ENCODE measurements around the gene SLC11A2. TPM values are rescaled to one million over a fixed set of nuclear protein-coding genes. Genes with fewer than 3 reads are reported as not detected.
A peak's percentile ranks its signal among the peaks of the same experiment; 100 is the strongest.

Gene SLC11A2
- 33.9 and 36.8 TPM in 2 replicates for total RNA-seq

DNA sequence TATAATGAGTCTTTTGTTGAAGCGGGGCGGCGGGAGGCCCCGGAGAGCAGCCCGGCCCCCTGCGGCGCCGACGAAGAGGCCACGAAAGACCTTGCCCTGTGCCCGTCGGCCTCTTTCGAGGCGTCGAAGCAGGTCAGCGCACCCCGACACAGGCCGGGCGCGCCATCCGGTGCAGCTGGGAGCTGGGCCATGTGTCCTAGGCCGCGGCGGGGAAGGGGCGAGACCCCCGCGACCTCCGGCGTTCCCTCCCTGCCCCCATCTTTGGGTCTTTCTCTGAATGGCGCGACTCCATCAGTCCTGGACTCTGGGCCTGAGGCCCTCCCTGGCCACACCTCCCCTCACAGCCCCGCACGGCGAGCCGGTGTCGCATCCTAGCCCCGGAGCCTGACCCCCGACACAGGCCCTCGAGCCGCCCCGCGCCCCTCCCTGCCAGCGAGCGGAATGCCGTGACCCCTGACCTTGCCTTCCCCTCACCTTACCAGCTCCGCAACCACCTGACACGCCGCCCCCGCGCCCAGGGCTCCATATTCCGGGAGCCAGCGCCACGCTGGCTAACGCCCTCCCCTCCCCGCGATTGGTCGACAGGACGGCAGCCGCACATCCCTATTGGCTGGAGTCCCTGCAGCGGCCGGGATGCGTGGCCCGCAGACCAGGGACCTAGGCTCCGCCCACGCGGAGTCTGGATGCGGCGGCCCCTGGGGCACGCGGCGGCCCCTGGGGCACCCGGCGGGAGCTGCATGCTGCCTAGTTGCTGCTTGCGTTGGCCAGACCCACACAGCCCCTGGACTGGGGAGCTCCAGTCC lies at the start of gene SLC11A2:
Gene SLC11A2 (minus strand): TSS at position 549 of the 803 bp plus-strand sequence. CDS start 15,656 bp downstream, outside the sequence.
- peak; percentile 96 for DNase-seq

DNA sequence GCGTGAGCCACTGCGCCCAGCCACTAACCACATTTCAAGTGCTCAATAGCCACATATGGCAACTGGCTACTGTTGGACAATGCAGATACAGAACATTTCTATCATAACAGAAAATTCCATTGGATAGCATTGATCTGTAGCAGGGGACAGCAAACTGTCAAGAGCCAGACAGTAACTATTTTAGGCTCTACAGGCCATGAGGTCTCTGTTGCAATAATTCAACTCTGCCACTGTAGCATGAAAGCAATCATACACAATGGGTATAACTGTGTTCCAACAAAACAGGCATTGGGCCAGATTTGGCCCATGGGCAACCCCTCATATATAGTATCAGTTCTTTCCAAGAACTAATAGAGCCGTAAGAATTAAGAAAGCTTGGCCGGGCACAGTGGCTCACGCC lies 49.2 kb upstream of the SLC11A2 start:
- DNase-seq: no peak

DNA sequence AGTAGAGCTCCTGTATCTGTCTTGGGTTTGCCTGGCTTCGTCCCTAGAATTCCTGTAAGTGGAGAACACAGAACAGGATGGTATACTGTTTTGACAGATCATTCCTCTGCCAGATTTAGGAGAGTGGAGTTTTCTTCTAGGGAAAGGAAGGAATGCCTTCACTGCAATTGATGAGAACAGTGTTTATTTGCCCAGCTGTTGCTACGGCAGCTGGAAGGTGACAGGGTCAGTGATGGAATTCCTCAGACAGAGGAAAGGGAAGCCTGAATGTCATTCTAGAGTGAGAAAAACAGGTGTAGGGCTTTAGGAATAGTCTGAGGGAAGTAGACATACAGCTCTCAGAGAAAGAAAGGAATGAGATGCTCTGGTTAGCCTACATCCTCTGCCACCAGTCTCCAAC lies 45.5 kb upstream of the SLC11A2 start:
- DNase-seq: peak; percentile 55

DNA sequence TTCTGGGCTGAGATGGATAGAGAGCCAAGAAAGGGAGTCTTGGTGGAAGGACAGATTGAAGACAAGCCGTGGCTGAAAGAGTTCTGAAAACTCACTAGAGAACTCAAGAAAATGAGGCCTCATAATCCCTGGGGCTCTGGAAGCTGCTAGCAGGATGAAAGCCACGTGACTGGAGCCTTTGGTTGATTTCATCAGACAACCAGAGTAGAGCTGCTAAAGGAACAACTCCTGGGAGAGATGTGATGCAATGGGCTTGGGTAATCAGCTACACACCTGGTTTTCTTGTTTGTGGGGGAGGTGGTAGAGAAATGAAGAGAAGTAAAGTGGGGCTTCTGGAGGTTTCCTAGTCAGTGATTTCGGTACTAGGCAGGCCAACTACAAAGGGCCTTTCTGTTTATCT lies 43.8 kb upstream of the SLC11A2 start:
- no peak for DNase-seq

DNA sequence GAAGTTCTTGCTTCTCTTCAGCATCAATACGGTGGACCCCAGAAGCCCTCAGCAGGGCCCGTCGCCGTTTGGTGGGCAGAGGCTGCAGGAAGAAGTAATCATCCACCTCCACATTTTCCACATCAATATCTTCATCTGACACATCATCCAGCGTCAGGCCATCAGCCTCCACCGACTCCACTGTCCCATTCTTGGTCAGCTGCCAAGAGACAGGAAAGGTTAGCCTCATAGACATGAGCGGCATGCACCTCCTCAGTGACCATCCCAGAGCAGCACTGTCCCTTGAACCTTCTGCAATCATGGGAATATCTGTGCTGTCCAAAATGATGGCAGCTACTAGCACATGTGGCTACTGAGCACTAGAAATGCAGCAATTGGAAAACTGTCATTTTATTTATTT lies 41.6 kb upstream of the SLC11A2 start:
- DNase-seq: no peak

DNA sequence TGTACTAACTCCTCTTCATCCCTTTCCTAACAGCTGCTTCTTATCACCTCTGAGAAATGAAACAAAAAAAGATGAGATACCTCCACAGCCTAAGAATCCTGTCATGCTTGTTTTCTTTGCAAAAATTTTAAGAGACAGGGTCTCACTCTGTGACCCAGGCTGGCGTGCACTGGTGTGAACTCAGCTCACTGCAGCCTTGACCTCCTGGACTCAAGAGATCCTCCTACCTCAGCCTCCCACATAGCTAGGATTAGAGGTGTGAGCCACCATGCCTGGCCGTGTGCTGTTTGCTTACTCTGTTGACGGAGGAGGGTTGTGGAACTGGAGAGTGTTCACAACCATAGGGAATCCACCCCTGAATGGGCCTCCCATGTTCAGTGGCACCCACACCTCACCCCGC lies 41.0 kb upstream of the SLC11A2 start:
- DNase-seq: no peak

DNA sequence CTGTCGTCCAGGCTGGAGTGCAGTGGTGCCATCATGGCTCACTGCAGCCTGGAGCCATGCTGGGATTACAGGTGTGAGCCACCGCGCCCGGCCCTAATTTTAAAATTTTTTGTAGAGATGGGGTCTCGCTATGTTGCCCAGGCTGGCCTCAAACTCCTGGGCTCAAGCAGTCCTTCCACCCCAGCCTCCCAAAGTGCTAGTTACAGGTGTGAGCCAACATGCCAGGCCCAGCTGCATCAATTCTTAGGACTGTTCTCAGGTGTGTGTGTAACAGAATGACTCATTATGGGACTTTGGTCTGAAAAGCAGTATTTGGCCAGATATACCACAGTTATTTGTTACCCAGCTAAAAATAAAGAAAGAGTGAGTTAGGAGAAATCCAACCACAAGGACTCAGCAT lies 39.3 kb upstream of the SLC11A2 start:
- no peak for DNase-seq

DNA sequence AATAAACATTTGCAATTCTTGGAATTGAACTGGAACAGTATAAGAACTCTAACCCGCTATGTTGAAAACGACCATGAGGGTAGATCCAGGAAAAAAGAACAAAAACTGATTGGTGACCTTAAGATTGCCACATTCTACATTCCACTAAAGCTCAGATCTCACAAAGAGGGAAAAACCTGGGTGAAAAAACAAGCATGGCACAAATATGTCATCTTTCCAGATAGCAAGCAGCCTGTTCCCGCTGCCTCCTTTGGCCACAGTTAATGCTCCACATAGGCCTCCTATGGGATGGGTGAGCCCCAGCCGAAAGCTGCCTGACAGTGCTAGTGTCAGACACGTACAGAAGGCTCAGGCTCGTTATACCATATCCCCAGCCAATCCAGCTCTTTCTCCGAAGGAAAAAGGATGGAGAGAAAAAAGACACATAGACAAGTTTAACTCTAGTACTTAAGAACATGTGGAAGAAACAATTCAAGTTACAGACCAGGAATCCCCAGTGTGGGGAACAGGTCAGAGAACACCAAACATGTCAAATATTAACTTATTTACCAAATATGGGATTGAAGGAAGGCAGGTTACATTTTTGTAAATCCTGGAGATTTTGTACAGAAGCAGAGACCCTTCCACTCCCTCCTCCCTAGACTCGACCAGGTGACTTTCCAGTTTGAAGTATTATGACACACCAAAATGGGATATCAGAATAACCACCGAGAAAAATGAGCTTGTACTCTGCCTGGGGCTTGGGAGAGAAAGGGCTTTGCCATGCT lies 36.6 kb upstream of the SLC11A2 start:
- no peak for DNase-seq

DNA sequence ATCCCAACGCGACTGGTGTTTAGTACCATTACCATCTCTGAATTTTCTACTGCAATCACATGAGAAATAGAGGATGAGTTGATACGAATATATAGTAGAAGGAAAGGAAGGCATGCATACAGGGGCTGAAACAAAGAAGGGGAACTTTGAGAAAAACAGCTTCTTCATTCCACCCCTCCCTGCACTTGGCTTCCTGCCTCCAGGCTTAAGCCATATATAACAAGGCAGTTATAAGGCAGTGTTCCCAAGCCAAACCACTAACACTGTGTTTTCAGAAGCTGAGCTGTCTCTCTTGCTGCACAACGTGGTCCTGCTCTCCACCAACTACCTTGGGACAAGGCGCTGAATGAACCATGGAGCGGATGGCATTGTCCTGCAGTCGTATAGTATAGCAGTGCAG lies 32.9 kb upstream of the SLC11A2 start:
- DNase-seq: no peak

DNA sequence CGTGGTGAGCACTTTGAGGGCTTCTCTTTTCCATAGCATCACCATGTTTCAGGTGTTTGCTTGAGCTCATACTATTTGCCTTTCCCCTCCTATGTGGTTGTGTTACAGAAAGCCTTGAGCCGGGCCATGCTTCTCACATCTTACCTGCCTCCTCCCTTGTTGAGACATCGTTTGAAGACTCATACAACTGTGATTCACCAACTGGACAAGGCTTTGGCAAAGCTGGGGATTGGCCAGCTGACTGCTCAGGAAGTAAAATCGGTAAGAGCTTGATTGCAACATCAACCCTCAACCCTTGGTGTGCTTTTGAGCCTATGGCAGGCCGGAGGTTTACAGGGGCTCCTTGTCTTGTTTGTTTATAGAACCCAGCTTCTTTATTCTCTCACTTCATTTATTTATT lies 30.1 kb upstream of the SLC11A2 start:
- DNase-seq: no peak

DNA sequence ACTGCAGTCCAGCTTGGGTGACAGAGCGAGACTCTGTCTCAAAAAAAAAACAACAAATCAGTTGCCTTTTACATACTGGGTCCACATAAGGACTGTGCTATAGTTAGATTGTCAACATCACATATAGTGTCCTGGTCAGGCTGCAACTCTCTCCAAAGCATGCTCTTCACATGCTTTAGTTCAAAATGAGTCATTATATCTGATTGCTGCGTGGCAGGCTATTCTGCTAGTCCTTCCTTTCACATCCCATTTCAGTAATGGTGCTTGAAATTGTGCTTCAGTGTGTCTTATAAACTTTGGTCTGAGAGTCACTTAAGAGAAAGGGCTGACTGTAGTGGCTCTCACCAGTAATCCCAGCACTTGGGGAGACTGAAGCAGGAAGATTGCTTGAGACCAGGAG lies 28.9 kb upstream of the SLC11A2 start:
- no peak for DNase-seq

DNA sequence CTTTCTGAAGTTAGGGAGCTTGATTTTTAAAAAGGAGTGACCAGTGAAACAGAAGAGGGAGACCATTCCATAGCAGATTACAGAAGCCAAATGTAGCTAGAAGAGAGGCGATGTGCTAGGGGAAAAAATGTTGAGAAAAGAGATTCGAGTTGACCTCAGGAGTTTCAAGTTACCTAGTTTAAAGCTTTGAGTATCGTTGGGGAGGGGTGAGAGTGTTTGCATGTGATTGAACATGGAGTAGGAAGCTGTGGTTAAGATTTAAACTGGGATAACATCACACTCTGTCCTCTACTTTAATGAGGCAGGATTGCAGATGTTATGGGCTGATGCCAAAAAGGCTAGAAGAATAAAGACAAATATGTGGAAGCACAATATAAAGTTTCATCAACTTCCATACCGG lies 25.6 kb upstream of the SLC11A2 start:
- no peak for DNase-seq

DNA sequence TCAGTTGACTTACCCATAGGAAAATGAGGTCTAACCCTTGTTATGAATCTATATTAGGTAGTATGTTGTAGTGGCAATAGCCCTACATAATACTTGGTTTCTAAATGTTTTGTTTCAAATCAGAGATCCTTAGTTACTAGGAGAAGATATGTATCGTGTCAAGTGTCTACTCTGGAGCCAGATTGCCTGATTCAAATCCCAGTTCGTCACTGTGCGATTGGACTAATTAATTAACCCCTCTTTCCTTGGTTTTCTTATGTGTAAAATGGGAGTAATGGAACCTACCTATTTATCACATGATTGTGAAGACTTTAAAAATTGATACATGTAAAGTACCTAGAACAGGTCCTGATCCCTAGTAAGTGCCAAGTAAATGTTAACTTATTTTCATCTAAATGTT lies 23.3 kb upstream of the SLC11A2 start:
- DNase-seq: no peak

DNA sequence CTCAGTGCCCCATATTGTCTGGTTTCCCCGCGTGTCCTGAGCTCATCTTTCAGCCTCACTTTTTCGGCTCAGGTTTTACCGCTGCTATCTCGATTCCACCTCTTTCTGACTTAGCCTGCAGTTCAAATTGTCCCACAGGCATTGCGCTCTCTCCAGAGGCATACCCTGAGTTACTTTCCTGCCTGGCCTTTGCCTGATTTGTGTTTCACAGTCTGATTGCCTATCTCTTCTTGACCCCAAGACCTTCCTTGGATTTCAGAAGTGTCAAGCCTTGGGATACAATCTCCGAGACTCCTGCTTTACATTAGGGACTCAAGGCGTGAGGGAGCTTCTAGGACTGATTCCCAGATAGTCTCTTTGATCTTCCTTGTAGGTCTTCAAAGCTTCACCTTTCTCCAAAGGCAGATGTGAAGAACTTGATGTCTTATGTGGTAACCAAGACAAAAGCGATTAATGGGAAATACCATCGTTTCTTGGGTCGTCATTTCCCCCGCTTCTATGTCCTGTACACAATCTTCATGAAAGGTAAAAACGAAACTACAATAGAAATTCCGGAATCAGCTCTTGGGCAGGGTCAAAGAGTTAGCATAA lies 22.6 kb upstream of the SLC11A2 start:
- DNase-seq: peak; percentile 32

DNA sequence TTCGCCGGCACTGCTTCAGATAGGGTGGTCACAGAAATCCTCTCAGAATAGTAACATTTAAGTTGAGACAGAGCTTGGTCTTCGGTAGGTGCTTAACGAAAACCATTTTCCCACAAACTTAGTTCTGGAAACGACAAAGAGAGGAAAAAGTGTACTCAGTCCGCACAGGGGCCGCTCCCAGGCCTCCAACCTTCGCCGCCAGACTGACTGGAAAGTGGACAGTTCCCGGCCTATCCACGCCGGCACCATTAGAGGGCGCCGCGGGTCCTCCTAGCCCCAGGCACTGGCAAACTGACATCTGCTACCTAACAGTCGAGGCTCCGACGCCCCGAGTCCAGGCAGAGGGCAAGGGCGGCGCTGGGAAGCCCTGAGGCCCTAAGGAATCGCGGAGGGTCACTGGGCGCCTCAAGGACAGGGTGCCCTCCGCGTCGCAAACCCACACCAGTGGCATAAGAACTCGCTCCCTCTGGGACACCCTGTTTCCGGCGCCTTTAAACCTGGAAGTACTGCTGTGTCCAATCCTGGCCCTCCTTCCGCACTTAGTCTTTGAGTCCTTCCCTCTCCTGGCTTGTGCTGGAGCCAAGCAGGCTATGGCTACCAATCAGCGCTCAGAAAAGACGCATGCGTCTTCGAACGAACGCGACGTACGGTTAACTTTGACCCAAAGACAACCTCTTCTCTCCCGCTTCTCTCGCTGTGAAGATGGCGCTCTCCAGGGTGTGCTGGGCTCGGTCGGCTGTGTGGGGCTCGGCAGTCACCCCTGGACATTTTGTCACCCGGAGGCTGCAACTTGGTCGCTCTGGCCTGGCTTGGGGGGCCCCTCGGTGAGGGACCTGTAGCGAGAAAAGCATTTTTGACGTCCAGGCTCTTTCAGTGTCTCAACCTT lies 21.7 kb upstream of the SLC11A2 start, which contains the start of gene LETMD1:
Gene LETMD1 (plus strand): TSS at position 673 of the 886 bp plus-strand sequence. CDS start 30 bp downstream, at position 703.
- DNase-seq: peak; percentile 99

DNA sequence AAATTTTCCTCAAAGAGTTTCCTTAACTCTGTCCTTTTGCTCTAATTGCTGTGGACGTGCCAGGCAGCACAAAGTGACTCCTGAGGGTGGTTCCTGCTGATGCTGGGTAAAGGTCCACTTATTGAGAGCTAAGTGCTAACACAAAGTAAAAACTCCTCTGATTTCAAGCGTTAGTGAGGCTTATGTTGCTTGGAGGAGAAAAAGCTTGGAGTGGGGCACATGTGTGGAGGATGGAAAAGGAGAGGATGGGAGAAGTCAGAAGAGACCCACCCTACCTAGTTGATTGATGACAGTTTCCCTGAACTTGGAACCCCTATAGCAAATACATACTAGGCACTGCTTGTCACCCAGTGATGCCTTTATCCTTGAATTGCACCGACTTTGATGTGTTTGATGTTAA lies 10.1 kb upstream of the SLC11A2 start:
- no peak for DNase-seq

DNA sequence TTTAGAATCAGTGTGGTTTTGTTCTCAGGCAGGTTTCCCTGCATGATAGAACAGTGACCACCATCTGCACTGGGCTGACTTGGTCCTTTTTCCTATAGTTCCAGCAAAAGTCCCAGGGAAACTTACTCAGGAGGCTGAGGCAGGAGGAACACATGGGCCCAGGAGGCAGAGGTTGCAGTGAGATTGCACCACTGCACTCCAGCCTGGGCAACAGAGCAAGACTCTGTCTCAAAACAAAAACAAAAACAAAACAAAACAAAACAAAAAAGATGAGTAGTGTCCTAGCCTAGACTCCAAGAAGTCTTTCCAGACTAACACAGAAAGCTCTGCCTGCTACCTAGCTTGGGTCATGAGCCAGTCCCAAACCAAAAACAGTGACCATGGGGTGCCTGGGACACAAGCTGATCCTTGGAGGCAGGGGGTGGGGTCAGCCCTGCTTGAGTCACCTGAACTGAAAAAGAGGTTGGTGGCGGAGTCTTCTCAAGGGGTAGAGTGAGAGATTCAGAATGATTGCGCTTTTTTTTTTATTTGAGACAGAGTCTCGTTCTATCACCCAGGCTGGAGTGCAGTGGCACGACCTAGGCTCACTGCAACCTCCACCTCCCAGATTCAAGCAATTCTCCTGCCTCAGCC lies 7.4 kb upstream of the SLC11A2 start:
- no peak for DNase-seq

DNA sequence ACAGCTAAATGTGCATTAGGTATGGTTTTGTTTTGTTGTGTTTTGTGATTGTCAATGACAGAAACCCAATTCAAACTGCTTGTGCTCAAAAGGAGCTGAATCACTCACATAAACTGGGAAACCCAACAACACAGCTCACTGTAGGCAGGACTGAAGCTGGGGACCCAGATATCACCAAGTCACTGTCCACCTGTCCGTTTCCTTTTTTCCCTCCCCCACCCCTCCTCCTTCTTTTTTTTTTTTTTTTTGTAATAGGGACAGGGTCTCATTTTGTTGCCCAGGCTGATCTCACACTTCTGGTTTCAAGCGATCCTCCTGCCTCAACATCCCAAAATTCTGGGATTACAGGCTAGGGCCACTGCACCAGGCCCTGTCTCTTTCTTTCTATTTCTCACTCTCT lies 6.9 kb upstream of the SLC11A2 start:
- DNase-seq: no peak

DNA sequence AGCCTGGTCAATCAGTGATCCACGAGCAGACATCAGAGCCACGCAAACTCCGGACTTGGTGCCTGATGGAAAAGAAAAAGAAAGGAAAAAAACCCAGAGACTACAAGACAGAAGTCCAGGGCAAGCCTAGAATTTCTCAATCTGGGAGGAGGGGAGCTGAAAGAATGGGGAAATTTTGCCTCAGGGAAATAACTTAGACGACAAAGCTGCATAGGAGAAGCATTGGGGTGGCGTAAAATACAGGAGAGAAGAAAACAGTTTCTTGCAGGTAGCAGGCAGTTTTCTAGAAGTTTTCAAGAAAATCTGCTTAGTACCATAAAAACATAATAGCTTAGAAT lies 2.6 kb upstream of the SLC11A2 start:
- DNase-seq: no peak

DNA sequence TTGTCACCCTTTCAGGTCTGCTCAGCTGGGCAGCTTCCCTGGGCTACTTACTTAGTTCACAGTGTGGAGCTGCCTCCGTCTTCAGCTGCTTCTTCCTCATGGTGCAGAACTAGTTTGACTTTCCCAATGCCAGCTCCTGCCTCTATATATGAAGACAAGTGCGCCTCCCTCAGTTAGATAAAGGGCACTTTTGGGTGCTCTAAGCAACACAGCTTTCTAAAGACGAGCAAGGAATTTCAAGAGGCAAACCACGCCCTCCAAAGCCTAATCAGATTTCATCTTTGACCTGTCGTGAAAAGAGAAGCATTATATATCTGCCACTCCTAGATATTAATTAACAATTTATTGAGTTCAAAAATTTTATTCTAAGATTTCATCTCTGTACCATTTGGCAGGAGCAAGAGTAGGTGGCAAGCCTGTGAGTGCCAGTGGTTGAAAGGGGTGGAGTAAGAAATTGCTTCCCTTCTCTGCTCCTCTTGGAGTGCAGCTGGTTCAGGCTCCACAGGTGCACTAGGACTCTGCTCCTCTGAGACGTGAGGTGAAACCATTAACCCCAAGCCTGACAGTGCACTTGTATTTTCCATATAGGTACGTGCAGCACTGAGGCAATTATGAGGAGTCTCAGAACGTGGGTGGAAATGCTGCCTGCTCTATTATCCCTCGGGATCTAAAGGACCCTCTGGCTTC lies 2.1 kb upstream of the SLC11A2 start:
- peak; percentile 57 for DNase-seq

DNA sequence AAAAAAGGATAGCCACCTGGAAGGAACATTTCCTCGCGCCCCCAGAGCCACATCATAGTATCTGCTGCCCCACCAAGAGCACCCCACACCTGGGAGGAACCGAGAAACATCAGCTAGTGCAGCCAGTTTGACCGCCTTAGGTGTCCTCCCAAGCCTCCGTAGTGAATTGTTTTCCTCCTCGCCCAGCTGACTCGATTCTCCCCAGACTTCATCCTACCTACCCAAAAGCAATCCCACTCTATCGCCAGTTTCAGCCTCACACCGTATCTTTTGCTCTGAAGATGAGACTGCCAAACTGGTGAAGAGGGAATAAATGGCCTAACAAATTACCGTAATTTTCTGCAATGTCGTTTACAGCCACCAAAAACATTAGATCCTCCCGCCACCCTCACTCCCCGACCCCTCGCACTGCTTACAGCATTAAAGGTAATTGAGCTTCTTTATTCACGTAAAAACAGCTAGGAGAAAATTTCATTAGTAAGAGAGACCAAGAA lies 1.2 kb upstream of the SLC11A2 start:
- no peak for DNase-seq

Data from dermis blood vessel endothelial cell (primary cell).